Mucosa of rectum (tissue), 2 donors: Measurements from ENCODE around the gene KLF3.

ENCODE experiments used
- H3K27ac ChIP-seq, 2 donors: one replicate each; pipeline ENCODE4 v1.7.0; 2013; ENCODE audit warnings: inconsistent platforms in 2 of 2, low read depth in 2 of 2, low read length in 2 of 2
- H3K27me3 ChIP-seq, 2 donors: one replicate each; pipeline ENCODE4 v1.7.0; 2013; ENCODE audit warnings: low read length in 2 of 2; ENCODE audit not compliant: control insufficient read depth in 2 of 2, insufficient read depth in 2 of 2
- H3K36me3 ChIP-seq, 2 donors: one replicate each; pipeline ENCODE4 v1.7.0; 2013; ENCODE audit warnings: low read length in 2 of 2; ENCODE audit not compliant: control insufficient read depth in 2 of 2, insufficient read depth in 2 of 2
- H3K4me1 ChIP-seq, 2 donors: one replicate each; pipeline ENCODE4 v1.7.0; 2013; ENCODE audit warnings: low read length in 2 of 2, mild to moderate bottlenecking in 1 of 2; ENCODE audit not compliant: control insufficient read depth in 2 of 2, insufficient read depth in 2 of 2
- H3K4me3 ChIP-seq, 2 donors: one replicate each; pipeline ENCODE4 v1.7.0; 2013; ENCODE audit warnings: low read length in 2 of 2
- H3K9ac ChIP-seq, 2 donors: one replicate each; pipeline ENCODE4 v1.7.0; 2013; ENCODE audit warnings: low read length in 2 of 2, low read depth in 1 of 2, mild to moderate bottlenecking in 1 of 2
- H3K9me3 ChIP-seq, 2 donors: one replicate each; pipeline ENCODE4 v1.7.0; 2013; ENCODE audit warnings: low read length in 2 of 2; ENCODE audit not compliant: control insufficient read depth in 2 of 2
- donor health status: healthy.
- donor health status: Normal muscosa, but diverticular disease.

The KLF3 gene

GRCh38 chr4:38650133-38650532 lies 13.9 kb upstream of the KLF3 start:
- Histone ChIP-seq H3K27ac (no peak overlapping the region), H3K9me3 (no peaks in the 10 kb centered on the region), H3K27me3 (no peaks in the 10 kb centered on the region), H3K4me3 (no peak overlapping the region), H3K4me1 (peaks cover 0 to 3% of the 10 kb centered on the region in 2 donors), H3K36me3 (no peaks in the 10 kb centered on the region), H3K9ac (no peak overlapping the region)

GRCh38 chr4:38654273-38654672 lies 9.7 kb upstream of the KLF3 start:
- H3K4me3 ChIP-seq: no peak overlapping the region
- H3K9me3 ChIP-seq: no peaks in the 10 kb centered on the region
- H3K36me3 ChIP-seq: no peaks in the 10 kb centered on the region
- H3K27ac ChIP-seq: no peak overlapping the region
- peaks cover 0 to 3% of the 10 kb centered on the region in 2 donors for H3K4me1 ChIP-seq
- no peak overlapping the region for H3K9ac ChIP-seq
- no peaks in the 10 kb centered on the region for H3K27me3 ChIP-seq

GRCh38 chr4:38656111-38656510 lies 7.9 kb upstream of the KLF3 start:
- H3K27me3 ChIP-seq: no peaks in the 10 kb centered on the region
- H3K9ac ChIP-seq: no peak overlapping the region
- no peaks in the 10 kb centered on the region for H3K9me3 ChIP-seq
- no peak overlapping the region for H3K4me3 ChIP-seq
- H3K4me1 ChIP-seq: no peaks in the 10 kb centered on the region
- H3K36me3 ChIP-seq: no peaks in the 10 kb centered on the region
- no peak overlapping the region for H3K27ac ChIP-seq

GRCh38 chr4:38659346-38659745 lies 4.7 kb upstream of the KLF3 start:
- H3K27ac ChIP-seq: no peak overlapping the region
- no peaks in the 10 kb centered on the region for H3K27me3 ChIP-seq
- no peak overlapping the region for H3K4me3 ChIP-seq
- peaks cover 8 to 13% of the 10 kb centered on the region in 2 donors for H3K4me1 ChIP-seq
- H3K9me3 ChIP-seq: no peaks in the 10 kb centered on the region
- H3K36me3 ChIP-seq: no peaks in the 10 kb centered on the region
- no peak overlapping the region for H3K9ac ChIP-seq

- Histone ChIP-seq H3K36me3 (no peaks in the 10 kb centered on the region), H3K27me3 (no peaks in the 10 kb centered on the region), H3K4me1 (peaks cover 8 to 13% of the 10 kb centered on the region in 2 donors), H3K27ac (no peak overlapping the region), H3K9ac (no peak overlapping the region), H3K4me3 (no peak overlapping the region), H3K9me3 (no peaks in the 10 kb centered on the region)
Observed at GRCh38 chr4:38660838-38661237, 3.2 kb upstream of the KLF3 start.

- H3K27ac ChIP-seq: peak overlapping the region; percentile 99
- H3K27me3 ChIP-seq: no peaks in the 10 kb centered on the region
- H3K36me3 ChIP-seq: no peaks in the 10 kb centered on the region
- no peak overlapping the region for H3K4me3 ChIP-seq
- no peaks in the 10 kb centered on the region for H3K9me3 ChIP-seq
- peaks cover 8 to 13% of the 10 kb centered on the region in 2 donors for H3K4me1 ChIP-seq
- H3K9ac ChIP-seq: no peak overlapping the region
Observed at GRCh38 chr4:38661371-38661770, 2.6 kb upstream of the KLF3 start.

- Histone ChIP-seq H3K27ac (peak overlapping the region; percentile 99), H3K36me3 (no peaks in the 10 kb centered on the region), H3K9ac (peak overlapping the region; percentile 89 to 96), H3K9me3 (no peaks in the 10 kb centered on the region), H3K4me1 (peaks cover 15 to 24% of the 10 kb centered on the region in 2 donors), H3K4me3 (peak overlapping the region; percentile 76 to 77), H3K27me3 (no peaks in the 10 kb centered on the region)
Observed at GRCh38 chr4:38662522-38663089, 1.4 kb upstream of the KLF3 start.

GRCh38 chr4:38663090-38663800 lies 754 bp upstream of the KLF3 start:
- H3K27me3 ChIP-seq: no peaks in the 10 kb centered on the region
- H3K9ac ChIP-seq: peak overlapping the region; percentile 89 to 96
- H3K4me3 ChIP-seq: peak overlapping the region; percentile 76 to 77
- H3K36me3 ChIP-seq: no peaks in the 10 kb centered on the region
- H3K27ac ChIP-seq: peak overlapping the region; percentile 99
- H3K9me3 ChIP-seq: no peaks in the 10 kb centered on the region
- H3K4me1 ChIP-seq: peaks cover 20 to 27% of the 10 kb centered on the region in 2 donors

GRCh38 chr4:38664706-38665401 lies 855 bp downstream of the KLF3 start:
- H3K36me3 ChIP-seq: no peaks in the 10 kb centered on the region
- peak overlapping the region; percentile 98 to 99 for H3K27ac ChIP-seq
- no peaks in the 10 kb centered on the region for H3K9me3 ChIP-seq
- H3K27me3 ChIP-seq: no peaks in the 10 kb centered on the region
- peaks cover 27 to 37% of the 10 kb centered on the region in 2 donors for H3K4me1 ChIP-seq
- H3K9ac ChIP-seq: peak overlapping the region; percentile 95 to 99
- H3K4me3 ChIP-seq: peak overlapping the region; percentile 90 to 93
